Activated CD4-positive, alpha-beta T cell treated with anti-CD3 and anti-CD28 coated beads, Interleukin-2, amount 50 U/mL, for 48 hours (primary cell): ENCODE data around the gene POC5.

Experiments
- DNase-seq, 2 experiments: peaks; one replicate each; pipeline ENCODE4 v3.0.0-alpha.2; 2020

The POC5 gene

DNA sequence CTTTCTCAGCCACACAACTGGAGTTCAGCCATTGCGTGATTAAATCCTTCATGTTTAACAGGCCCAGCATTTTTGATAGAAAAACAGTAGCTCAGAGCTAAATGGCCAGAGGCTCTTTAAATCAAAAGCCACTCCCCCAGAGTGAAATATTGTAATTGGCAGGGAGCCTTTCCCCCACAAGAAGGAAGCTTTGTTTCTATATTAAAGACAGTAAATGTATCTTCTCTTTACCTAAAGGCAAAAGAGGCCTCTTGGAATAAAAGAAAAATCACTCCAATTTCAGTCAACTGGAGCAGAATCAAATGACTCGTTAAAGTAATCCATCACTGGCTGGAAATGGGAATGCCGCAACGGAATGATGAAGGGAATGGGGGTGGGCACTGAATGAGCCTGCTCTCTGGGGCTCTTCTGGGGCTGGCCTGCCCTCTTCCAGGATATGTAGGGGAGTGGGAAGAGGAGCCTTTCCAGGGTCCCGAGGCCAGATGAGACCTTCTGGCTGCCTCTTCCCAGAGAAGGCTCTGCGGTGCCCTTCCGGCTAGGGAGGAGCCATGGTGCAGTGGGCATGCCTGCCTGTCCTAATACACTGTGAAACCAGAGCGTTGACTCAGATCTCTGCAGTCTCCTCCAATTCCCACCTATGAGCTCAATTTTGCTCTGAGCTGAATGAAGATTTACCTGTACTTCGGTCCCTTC lies 60.8 kb downstream of the POC5 start:
- DNase-seq, result no peak

DNA sequence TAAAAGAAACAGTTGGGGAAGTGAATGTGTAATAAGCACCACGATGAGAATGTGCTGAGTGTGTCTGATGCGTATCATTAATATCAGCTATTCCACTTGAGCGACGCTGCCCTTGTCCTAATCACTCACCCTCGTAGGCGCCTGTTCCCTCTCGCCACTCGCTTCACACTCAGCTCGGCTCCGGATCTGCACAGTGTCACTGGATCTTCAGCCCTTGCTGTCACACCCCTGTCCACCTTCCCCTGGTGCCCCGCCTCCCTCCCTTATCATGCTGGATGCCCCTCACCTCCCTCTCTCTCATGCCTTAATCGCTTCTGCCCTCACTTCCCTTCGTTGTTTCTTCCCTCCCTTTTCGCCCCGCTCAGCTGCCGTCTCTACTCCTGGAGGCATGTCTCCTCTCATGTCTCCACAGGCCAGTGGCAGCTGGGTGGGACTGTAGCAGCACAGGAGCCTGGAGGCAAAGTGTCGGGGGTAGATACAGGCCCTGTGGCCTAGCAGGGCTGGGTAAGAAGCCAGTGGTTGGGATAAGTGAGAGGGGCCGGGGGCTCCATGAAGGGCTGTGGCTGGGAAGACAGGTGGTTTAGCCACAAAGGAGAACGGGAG lies 62.4 kb downstream of the POC5 start:
- DNase-seq, result no peak

DNA sequence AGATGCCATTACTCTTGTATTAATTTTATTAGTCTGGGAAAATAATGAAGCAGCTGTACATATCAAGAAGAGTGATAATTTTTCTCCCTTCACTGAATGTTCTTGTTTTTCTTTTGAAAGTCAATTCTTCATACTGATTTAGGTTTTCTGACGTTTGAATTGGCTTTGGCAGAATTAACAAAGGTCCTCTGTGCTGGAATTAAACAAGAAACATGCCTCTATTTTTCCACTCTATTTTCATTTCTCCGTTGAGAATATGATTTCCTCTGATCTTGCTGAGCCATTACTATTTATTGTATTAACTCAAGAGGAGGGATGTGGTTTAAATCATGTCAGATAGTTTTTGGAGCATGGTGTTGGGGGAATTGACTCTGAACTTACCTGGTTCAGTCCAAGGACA lies 63.7 kb downstream of the POC5 start:
- DNase-seq, result no peak

GRCh38 chr5:75651575-75652238 lies 65.5 kb downstream of the POC5 start:
- no peak for DNase-seq

DNA sequence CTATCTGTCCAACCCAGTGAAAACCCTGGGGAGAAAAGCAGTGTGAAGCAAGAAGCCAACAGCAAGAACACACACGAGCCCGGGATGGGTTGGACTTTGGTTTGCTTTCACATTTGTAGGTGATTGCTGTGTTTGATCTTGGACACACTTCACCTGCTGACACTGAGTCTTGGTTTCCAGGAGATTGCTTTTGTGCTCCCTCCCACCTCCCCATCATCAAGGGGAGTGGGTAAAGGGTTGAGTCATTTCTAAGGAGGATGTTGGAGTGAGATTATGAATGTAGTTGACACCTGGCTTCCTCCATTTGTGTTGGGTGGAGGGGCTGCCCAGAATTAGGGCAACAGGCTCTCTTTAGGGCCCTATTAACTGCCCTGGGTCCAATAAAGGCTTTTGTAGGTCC lies 68.5 kb downstream of the POC5 start:
- no peak for DNase-seq

DNA sequence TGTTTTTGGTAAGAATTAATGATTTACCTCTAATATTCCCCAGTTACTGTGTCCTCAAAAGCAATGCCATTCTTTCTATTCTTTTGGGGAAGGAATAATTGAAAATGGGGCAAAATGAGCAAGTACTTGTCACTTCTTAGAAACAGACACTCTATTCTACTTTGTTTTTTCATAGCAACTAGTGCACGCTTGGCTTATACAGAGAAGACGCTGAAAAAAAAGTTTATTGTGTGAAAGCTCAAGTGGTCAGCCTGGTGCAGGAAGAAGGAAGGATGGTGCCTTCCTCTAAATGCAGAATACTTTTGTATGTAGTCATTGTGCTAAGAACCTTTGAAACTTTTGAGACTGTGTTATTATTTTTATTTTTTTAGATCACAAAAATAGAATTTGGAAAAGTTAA lies 76.4 kb downstream of the POC5 start:
- no peak for DNase-seq

DNA sequence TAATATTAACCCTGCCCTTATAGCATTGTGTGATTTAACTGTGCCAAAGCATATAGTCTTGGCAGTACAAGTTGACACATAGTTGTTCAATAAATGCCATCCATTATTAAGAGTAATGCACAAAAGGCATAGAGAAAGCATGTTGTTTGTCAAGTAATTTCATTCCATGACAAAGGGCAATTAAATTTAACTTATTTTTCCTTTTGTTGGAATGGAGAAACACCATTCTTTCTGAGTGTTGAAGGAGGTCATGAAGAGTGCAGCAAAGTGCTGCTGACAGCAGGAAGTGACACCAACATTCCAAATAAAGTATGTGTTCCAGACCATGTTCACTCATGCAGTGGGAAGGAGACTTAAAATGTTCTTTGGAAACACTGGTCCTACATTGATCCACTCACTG lies 76.8 kb downstream of the POC5 start:
- no peak for DNase-seq

GRCh38 chr5:75639535-75640311 lies 77.5 kb downstream of the POC5 start:
- DNase-seq, result no peak

DNA sequence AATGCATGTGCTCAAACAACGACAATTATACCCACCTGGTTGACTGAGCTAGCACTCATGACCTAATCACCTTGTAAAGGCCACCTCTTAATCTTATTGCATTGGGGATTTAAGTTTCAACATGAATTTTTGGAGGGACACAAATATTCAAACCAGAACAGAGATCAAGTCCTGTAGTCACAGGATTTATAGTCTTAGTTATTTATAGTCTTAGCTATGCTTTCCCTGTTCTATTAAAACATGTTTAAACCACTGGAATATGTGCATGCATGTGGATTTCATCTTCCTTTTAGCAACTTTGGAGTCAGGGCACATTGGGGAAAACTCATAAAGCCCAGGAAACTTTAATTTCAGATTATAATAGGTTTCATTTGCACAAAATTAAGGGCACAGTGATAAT lies 79.3 kb downstream of the POC5 start:
- no peak for DNase-seq

DNA sequence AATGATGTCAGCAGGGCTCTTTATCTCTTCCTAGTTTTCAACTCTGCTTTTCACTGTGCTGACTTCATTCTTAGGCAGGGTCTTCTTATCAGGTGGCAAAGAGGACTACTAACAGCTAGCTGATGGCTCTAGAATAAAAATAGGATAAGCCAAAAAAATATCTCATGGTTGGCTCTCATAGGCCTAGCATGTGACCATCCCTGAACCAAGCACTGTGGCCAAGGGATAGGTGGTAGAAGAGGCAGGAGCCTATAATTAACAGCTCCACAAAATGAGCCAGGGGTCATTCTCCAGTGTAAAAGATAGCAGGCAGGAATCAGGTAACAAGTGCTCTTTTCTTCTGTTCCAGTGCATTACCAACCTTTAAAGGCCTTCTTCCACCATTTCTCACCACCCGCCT lies 84.9 kb downstream of the POC5 start:
- DNase-seq, result no peak

- no peak for DNase-seq
Observed at GRCh38 chr5:75630875-75631274, 86.4 kb downstream of the POC5 start.

- no peak for DNase-seq
Observed at GRCh38 chr5:75627801-75628200, 89.4 kb downstream of the POC5 start.

- DNase-seq, result no peak
Observed at GRCh38 chr5:75626959-75627358, 90.3 kb downstream of the POC5 start.
